ENCODE data around the gene ZC3HAV1L. TPM values are rescaled to one million over a fixed set of nuclear protein-coding genes. Genes with fewer than 3 reads are reported as not detected.

ZC3HAV1L gene
- total RNA-seq, 4 donors from 2014 or later: 7.3 to 12.4 (median 10.2) TPM

GRCh38 chr7:139046143-139046542 lies 10.3 kb upstream of the ZC3HAV1L start:
- no peak for ATAC-seq
- no peaks in the 10 kb centered on the region for H3K9me3 ChIP-seq
- 60 to 85% methylated on average over 1 to 6 of the region's 6 CpGs for WGBS, 2 donors (ENCODE audit: low coverage in 1 of 2)
- peaks cover 0 to 69% of the 10 kb centered on the region in 2 donors for H3K36me3 ChIP-seq
- H3K4me3 ChIP-seq: no peak overlapping the region
- no peaks in the 10 kb centered on the region for H3K4me1 ChIP-seq
- no peak for TF ChIP-seq EP300 (IDR thresholded peaks at IDR 0.05)
- TF ChIP-seq, protein P1, sequence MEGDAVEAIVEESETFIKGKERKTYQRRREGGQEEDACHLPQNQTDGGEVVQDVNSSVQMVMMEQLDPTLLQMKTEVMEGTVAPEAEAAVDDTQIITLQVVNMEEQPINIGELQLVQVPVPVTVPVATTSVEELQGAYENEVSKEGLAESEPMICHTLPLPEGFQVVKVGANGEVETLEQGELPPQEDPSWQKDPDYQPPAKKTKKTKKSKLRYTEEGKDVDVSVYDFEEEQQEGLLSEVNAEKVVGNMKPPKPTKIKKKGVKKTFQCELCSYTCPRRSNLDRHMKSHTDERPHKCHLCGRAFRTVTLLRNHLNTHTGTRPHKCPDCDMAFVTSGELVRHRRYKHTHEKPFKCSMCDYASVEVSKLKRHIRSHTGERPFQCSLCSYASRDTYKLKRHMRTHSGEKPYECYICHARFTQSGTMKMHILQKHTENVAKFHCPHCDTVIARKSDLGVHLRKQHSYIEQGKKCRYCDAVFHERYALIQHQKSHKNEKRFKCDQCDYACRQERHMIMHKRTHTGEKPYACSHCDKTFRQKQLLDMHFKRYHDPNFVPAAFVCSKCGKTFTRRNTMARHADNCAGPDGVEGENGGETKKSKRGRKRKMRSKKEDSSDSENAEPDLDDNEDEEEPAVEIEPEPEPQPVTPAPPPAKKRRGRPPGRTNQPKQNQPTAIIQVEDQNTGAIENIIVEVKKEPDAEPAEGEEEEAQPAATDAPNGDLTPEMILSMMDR (IDR thresholded peaks at IDR 0.05): no peak
- no peak for TF ChIP-seq POLR2AphosphoS5 (IDR thresholded peaks at IDR 0.05)
- TF ChIP-seq POLR2A (IDR thresholded peaks at IDR 0.05): no peak
- H3K27ac ChIP-seq: no peak overlapping the region
- H3K27me3 ChIP-seq: no peaks in the 10 kb centered on the region

- H3K27me3 ChIP-seq: no peaks in the 10 kb centered on the region
- no peaks in the 10 kb centered on the region for H3K4me1 ChIP-seq
- peaks cover 0 to 59% of the 10 kb centered on the region in 2 donors for H3K36me3 ChIP-seq
- no peak overlapping the region for H3K27ac ChIP-seq
- no peak for TF ChIP-seq POLR2A (IDR thresholded peaks at IDR 0.05)
- TF ChIP-seq POLR2AphosphoS5 (IDR thresholded peaks at IDR 0.05): no peak
- no peak for TF ChIP-seq EP300 (IDR thresholded peaks at IDR 0.05)
- TF ChIP-seq, protein P1 (IDR thresholded peaks at IDR 0.05): no peak
- H3K4me3 ChIP-seq: no peak overlapping the region
- no peak for ATAC-seq
- 80 to 81% methylated on average over 5 of the region's 5 CpGs for WGBS, 2 donors (ENCODE audit: low coverage in 1 of 2)
- no peaks in the 10 kb centered on the region for H3K9me3 ChIP-seq
Observed at GRCh38 chr7:139044813-139045794, 9.3 kb upstream of the ZC3HAV1L start.

- Histone ChIP-seq H3K4me1 (no peaks in the 10 kb centered on the region), H3K9me3 (no peaks in the 10 kb centered on the region), H3K27ac (no peak overlapping the region), H3K27me3 (no peaks in the 10 kb centered on the region), H3K36me3 (peaks cover 0 to 49% of the 10 kb centered on the region in 2 donors), H3K4me3 (no peak overlapping the region)
- no peak for ATAC-seq
- WGBS, 2 donors (ENCODE audit: low coverage in 1 of 2): 65 to 74% methylated on average over 13 to 14 of the region's 14 CpGs
- TF ChIP-seq EP300 (IDR thresholded peaks at IDR 0.05) (no peak), POLR2AphosphoS5 (IDR thresholded peaks at IDR 0.05) (no peak)
Observed at GRCh38 chr7:139043823-139044812, 8.3 kb upstream of the ZC3HAV1L start.

- no peak overlapping the region for H3K27ac ChIP-seq
- ATAC-seq: no peak
- WGBS, 2 donors (ENCODE audit: low coverage in 1 of 2): 35 to 86% methylated on average over 3 to 5 of the region's 6 CpGs
Observed at GRCh38 chr7:139041378-139042085, 5.7 kb upstream of the ZC3HAV1L start.

More at GRCh38 chr7:139041378-139042085, 5.7 kb upstream of the ZC3HAV1L start:
- TF ChIP-seq, protein P1 (IDR thresholded peaks at IDR 0.05): no peak
- TF ChIP-seq EP300 (IDR thresholded peaks at IDR 0.05) (no peak), POLR2A (IDR thresholded peaks at IDR 0.05) (no peak), POLR2AphosphoS5 (IDR thresholded peaks at IDR 0.05) (no peak)
- H3K4me3 ChIP-seq: no peak overlapping the region
- H3K36me3 ChIP-seq: peaks cover 0 to 23% of the 10 kb centered on the region in 2 donors
- H3K9me3 ChIP-seq: no peaks in the 10 kb centered on the region
- H3K4me1 ChIP-seq: no peaks in the 10 kb centered on the region
- H3K27me3 ChIP-seq: no peaks in the 10 kb centered on the region
